Measurements from ENCODE around the gene GRAMD1B.
"Not testable (repeated sequence)": the region's sequence is repeated elsewhere in the genome, so short reads cannot be mapped to it uniquely, and the experiment has no call there.

The GRAMD1B gene

DNA sequence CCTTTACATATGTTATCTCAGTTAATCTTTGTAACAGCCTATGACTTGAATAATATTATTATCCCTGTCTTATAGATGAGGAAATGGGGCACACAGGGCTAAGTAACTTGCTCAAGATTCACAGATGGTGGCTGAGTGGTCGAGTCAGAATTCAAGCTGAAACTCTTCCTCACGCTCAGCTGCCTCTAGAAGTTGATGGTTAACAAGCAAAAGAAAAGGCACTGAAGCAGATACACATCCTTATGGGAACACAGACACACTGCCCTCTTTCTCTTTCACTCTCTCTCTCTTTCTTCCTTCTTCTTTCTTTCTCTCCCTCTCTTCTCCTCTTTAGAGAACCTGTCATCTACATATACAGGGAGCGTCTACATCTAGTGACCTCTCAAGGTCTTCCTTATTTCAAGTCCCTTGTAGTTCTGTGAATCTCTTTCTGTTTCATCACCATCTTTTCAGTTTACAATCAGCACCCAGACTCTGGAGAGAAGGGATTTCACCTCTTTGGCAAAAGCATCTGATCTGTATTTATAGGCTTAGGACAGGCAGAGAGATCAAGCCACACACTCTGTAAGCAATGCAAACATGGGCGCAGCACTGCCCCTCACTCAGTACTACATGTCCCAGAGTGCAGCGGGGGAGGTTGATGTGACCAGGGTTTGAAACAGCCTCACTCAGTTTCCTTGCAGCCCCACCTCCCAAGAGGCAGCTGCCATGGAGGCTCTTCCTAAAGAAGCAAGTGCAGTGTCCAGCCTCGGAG, 75.7 kb downstream of the GRAMD1B start:
- no peak overlapping the region for H3K4me3 ChIP-seq (replicated peaks; ENCODE audit: low read depth, low read length)
- TF ChIP-seq CTCF (IDR thresholded peaks at IDR 0.05; ENCODE audit: low read length, missing control alignments), result no peak
- no peak for DNase-seq (ENCODE audit: low read depth)

DNA sequence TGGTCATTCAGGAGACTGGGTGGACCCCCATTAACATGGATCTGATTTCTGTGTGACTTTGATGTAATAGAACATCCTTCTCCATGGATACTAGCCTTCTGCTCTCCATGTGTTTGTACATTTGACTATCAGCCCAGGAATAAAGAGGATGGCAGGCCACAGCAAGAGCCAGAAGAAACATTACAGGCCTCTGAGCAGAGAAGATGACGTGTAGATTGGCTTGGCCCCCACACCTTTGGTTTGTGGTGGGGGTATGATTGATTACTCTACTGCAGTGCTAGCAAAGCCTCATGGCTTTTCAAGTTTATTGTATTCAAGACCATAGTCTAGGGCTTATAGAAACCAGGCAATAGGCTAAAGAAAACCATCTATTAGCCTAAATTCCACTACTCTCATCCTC, 77.0 kb downstream of the GRAMD1B start:
- TF ChIP-seq CTCF (IDR thresholded peaks at IDR 0.05; ENCODE audit: low read length, missing control alignments), result no peak
- DNase-seq (ENCODE audit: low read depth), result no peak
- no peak overlapping the region for H3K4me3 ChIP-seq (replicated peaks; ENCODE audit: low read depth, low read length)

DNA sequence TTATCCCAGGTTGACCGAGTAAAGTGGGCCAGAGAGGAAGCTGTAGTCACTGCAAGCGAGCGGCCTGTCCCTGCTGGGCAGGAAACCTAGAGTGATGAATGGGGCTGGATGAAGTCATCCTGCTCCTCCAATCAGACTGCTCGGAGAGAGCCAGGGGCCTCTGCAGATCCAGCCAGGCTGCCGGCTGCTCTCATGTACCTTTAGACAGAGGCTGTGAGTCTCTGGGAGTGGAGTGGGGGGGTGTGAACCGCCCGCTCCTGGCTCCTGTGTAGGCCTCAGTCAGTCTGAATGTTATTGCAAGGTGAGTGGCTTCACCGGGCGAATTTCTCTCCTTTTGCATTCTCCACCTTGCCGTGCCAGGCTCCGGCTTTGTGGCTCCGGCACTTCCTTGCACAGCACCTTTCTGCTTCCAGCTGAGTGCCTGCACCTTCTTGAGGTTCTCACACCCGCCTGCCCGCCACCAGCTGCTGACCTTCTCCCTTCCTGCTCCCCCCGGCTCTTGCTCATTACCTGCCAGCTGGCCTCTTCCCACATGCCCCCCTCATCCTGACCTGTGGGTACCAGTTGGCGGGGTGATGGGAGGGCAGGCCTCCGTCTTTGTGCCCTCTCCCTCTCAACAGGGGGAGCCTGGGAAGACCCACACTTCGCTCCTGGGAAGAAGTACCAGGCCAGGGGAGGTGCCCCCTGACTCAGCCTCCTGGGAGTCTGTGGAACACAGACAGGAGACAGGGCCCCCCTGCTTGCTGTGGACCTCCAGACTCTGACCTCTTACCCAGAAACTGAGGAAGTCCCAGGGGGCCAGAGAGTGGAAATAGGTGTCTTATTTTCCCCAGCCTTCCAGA, 79.9 kb downstream of the GRAMD1B start:
- H3K4me3 ChIP-seq (replicated peaks; ENCODE audit: low read depth, low read length), result no peak overlapping the region
- TF ChIP-seq CTCF (IDR thresholded peaks at IDR 0.05; ENCODE audit: low read length, missing control alignments), result no peak
- DNase-seq (ENCODE audit: low read depth), result peak; percentile 81

DNA sequence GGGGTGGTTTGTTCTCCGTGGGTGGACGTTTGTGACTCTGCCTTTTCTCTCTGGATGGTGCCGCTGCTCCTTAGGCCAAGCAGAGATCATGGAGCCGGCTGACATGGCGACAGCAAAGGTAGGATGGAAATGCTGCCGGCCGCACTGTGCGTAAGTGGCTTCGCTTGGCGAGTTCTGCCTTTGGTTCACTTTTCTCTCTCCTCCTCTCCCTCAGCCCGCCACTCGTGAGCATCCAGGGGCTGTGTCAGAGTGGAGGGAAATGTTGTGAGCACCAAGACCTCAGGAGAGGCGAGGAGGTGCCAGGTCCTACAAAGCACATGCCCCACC, 80.5 kb downstream of the GRAMD1B start:
- H3K4me3 ChIP-seq (replicated peaks; ENCODE audit: low read depth, low read length), result no peak overlapping the region

DNA sequence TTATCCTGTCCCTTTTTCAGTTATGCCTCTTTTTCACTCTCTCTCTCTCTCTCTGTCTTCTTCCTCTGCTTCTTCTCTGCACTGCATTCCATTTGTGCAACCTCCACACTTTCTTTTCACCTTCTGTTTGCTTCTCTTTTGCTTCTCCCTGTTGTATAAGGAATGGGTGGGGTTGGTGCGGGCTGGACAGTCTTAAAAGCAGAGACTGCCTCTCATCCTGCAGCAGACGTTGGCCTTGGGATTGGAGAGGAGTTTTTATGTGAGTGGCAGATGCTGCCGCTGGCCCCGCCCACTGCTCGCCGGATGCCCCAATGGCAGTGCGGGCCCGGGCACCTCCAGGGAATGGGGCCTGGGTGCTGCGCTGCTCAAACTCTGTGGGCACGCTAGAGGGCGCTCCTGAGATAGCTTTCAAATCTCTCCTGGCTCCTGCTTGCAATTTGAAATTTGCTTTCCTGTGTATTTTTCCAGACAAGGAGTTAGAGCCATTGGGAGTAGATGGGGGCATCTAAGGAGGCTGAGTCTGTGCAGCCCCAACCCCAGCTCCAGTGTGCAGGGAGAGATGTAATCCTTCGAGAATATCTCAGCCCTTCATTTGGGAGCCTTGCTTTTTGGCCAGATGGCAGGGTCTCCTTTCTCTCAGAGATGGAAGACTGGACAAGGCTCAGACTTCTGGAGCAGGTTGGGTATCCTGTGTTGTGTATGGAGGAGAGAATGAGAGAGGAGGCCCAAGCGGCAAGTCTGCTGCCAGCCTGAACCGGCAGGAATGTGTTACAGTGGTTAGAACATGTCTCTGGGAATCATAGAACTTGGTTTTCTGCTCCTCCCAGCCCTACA, 81.2 kb downstream of the GRAMD1B start:
- peak; percentile 79 for TF ChIP-seq CTCF (IDR thresholded peaks at IDR 0.05; ENCODE audit: low read length, missing control alignments)

More for the DNA sequence above, 80.5 kb downstream of the GRAMD1B start:
- no peak for TF ChIP-seq CTCF (IDR thresholded peaks at IDR 0.05; ENCODE audit: low read length, missing control alignments)
- no peak for DNase-seq (ENCODE audit: low read depth)

GRCh38 chr11:123513309-123513708, 83.2 kb downstream of the GRAMD1B start:
- not testable (repeated sequence) for H3K4me3 ChIP-seq (replicated peaks; ENCODE audit: low read depth, low read length); DNase-seq (ENCODE audit: low read depth)

More for the DNA sequence above, 81.2 kb downstream of the GRAMD1B start:
- peak; percentile 91 for DNase-seq (ENCODE audit: low read depth)
- H3K4me3 ChIP-seq (replicated peaks; ENCODE audit: low read depth, low read length), result no peak overlapping the region

DNA sequence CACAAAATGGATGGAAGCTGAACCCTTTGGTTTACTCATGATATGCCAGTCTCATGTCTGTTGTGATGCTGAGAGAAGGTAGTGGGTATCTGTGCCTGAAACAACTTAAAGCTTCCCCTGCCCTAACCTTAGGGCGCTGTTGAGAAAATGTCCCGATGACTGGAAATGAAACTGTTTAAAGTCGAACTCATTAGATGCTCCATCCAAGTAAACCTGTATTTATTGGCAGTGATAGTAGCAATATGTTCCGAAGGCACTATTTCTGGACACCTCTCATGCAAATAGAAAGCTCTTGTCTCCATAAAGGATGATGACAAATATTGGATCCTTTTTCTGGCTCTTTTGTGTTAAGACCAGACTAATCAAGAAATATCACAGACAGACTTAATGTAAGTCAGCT, 86.2 kb downstream of the GRAMD1B start:
- TF ChIP-seq CTCF (IDR thresholded peaks at IDR 0.05; ENCODE audit: low read length, missing control alignments), result no peak
- DNase-seq (ENCODE audit: low read depth), result no peak
- no peak overlapping the region for H3K4me3 ChIP-seq (replicated peaks; ENCODE audit: low read depth, low read length)
